ENCODE data around the gene MAD1L1. TPM values are rescaled to one million over a fixed set of nuclear protein-coding genes. Genes with fewer than 3 reads are reported as not detected.

The MAD1L1 gene
- total RNA-seq, 2 donors from 2014 or later, result 46.7 to 66.0 TPM

- ATAC-seq (replicated peaks), result no peak
- Mint-ChIP-seq H3K9me3 (no peaks in the 10 kb centered on the region), H3K27ac (no peak overlapping the region), H3K4me3 (peak overlapping the region; percentile 28), H3K36me3 (ENCODE audit: low read depth) (peaks cover 17% of the 10 kb centered on the region), H3K27me3 (no peaks in the 10 kb centered on the region), H3K4me1 (peaks cover 51% of the 10 kb centered on the region)
Measured at GRCh38 chr7:1923409-1924257, 309.1 kb downstream of the MAD1L1 start.

GRCh38 chr7:1922870-1923236, 309.9 kb downstream of the MAD1L1 start:
- Mint-ChIP-seq H3K4me3 (no peak overlapping the region), H3K27me3 (no peaks in the 10 kb centered on the region), H3K9me3 (no peaks in the 10 kb centered on the region), H3K4me1 (peaks cover 46% of the 10 kb centered on the region), H3K36me3 (ENCODE audit: low read depth) (peaks cover 17% of the 10 kb centered on the region), H3K27ac (no peak overlapping the region)
- ATAC-seq (replicated peaks), result no peak

- H3K4me3 Mint-ChIP-seq, result peak overlapping the region; percentile 48
- peak; percentile 31 for ATAC-seq (replicated peaks)
- peaks cover 17% of the 10 kb centered on the region for H3K36me3 Mint-ChIP-seq (ENCODE audit: low read depth)
- H3K27me3 Mint-ChIP-seq, result no peaks in the 10 kb centered on the region
- no peaks in the 10 kb centered on the region for H3K9me3 Mint-ChIP-seq
- no peak overlapping the region for H3K27ac Mint-ChIP-seq
- peaks cover 42% of the 10 kb centered on the region for H3K4me1 Mint-ChIP-seq
Measured at GRCh38 chr7:1922071-1922869, 310.5 kb downstream of the MAD1L1 start.

- H3K4me1 Mint-ChIP-seq, result peaks cover 28% of the 10 kb centered on the region
- no peaks in the 10 kb centered on the region for H3K9me3 Mint-ChIP-seq
- H3K4me3 Mint-ChIP-seq, result peak overlapping the region; percentile 76
- no peaks in the 10 kb centered on the region for H3K27me3 Mint-ChIP-seq
- H3K27ac Mint-ChIP-seq, result no peak overlapping the region
- no peak for ATAC-seq (replicated peaks)
- peaks cover 17% of the 10 kb centered on the region for H3K36me3 Mint-ChIP-seq (ENCODE audit: low read depth)
Measured at GRCh38 chr7:1920881-1921280, 311.9 kb downstream of the MAD1L1 start.

- H3K36me3 Mint-ChIP-seq (ENCODE audit: low read depth), result peaks cover 17% of the 10 kb centered on the region
- H3K9me3 Mint-ChIP-seq, result no peaks in the 10 kb centered on the region
- peak; percentile 75 for ATAC-seq (replicated peaks)
- H3K4me1 Mint-ChIP-seq, result peaks cover 23% of the 10 kb centered on the region
- peak overlapping the region; percentile 76 for H3K4me3 Mint-ChIP-seq
- no peak overlapping the region for H3K27ac Mint-ChIP-seq
- no peaks in the 10 kb centered on the region for H3K27me3 Mint-ChIP-seq
Measured at GRCh38 chr7:1920266-1920681, 312.5 kb downstream of the MAD1L1 start.

GRCh38 chr7:1919539-1920265, 313.0 kb downstream of the MAD1L1 start:
- Mint-ChIP-seq H3K9me3 (no peaks in the 10 kb centered on the region), H3K4me1 (peaks cover 23% of the 10 kb centered on the region), H3K27me3 (no peaks in the 10 kb centered on the region), H3K36me3 (ENCODE audit: low read depth) (peaks cover 17% of the 10 kb centered on the region), H3K4me3 (peak overlapping the region; percentile 76), H3K27ac (no peak overlapping the region)
- ATAC-seq (replicated peaks), result peak; percentile 2

GRCh38 chr7:1918881-1919525, 313.7 kb downstream of the MAD1L1 start:
- no peaks in the 10 kb centered on the region for H3K9me3 Mint-ChIP-seq
- peaks cover 17% of the 10 kb centered on the region for H3K4me1 Mint-ChIP-seq
- peaks cover 12% of the 10 kb centered on the region for H3K36me3 Mint-ChIP-seq (ENCODE audit: low read depth)
- H3K4me3 Mint-ChIP-seq, result no peak overlapping the region
- H3K27me3 Mint-ChIP-seq, result no peaks in the 10 kb centered on the region
- H3K27ac Mint-ChIP-seq, result no peak overlapping the region
- no peak for ATAC-seq (replicated peaks)

- H3K4me3 Mint-ChIP-seq, result no peak overlapping the region
- H3K27ac Mint-ChIP-seq, result no peak overlapping the region
- no peak for ATAC-seq (replicated peaks)
- H3K27me3 Mint-ChIP-seq, result no peaks in the 10 kb centered on the region
- peaks cover 8% of the 10 kb centered on the region for H3K36me3 Mint-ChIP-seq (ENCODE audit: low read depth)
- H3K4me1 Mint-ChIP-seq, result peaks cover 15% of the 10 kb centered on the region
- H3K9me3 Mint-ChIP-seq, result no peaks in the 10 kb centered on the region
Measured at GRCh38 chr7:1918063-1918645, 314.6 kb downstream of the MAD1L1 start.

- no peak overlapping the region for H3K27ac Mint-ChIP-seq
Measured at GRCh38 chr7:1917221-1918062, 315.3 kb downstream of the MAD1L1 start.

GRCh38 chr7:1916601-1916970, 316.2 kb downstream of the MAD1L1 start:
- peaks cover under 1% of the 10 kb centered on the region for H3K36me3 Mint-ChIP-seq (ENCODE audit: low read depth)
- H3K27me3 Mint-ChIP-seq, result no peaks in the 10 kb centered on the region
- no peak overlapping the region for H3K27ac Mint-ChIP-seq
- no peaks in the 10 kb centered on the region for H3K9me3 Mint-ChIP-seq
- H3K4me1 Mint-ChIP-seq, result peaks cover 15% of the 10 kb centered on the region
- no peak for ATAC-seq (replicated peaks)
- no peak overlapping the region for H3K4me3 Mint-ChIP-seq

More at GRCh38 chr7:1917221-1918062, 315.3 kb downstream of the MAD1L1 start:
- no peaks in the 10 kb centered on the region for H3K27me3 Mint-ChIP-seq
- H3K4me1 Mint-ChIP-seq, result peaks cover 15% of the 10 kb centered on the region
- H3K4me3 Mint-ChIP-seq, result no peak overlapping the region
- H3K9me3 Mint-ChIP-seq, result no peaks in the 10 kb centered on the region
- peaks cover 8% of the 10 kb centered on the region for H3K36me3 Mint-ChIP-seq (ENCODE audit: low read depth)
- ATAC-seq (replicated peaks), result no peak

- Mint-ChIP-seq H3K27ac (no peak overlapping the region), H3K4me1 (peaks cover 15% of the 10 kb centered on the region), H3K4me3 (no peak overlapping the region), H3K36me3 (ENCODE audit: low read depth) (no peaks in the 10 kb centered on the region), H3K9me3 (no peaks in the 10 kb centered on the region), H3K27me3 (no peaks in the 10 kb centered on the region)
- no peak for ATAC-seq (replicated peaks)
Measured at GRCh38 chr7:1915956-1916600, 316.7 kb downstream of the MAD1L1 start.

GRCh38 chr7:1915326-1915725, 317.4 kb downstream of the MAD1L1 start:
- H3K4me1 Mint-ChIP-seq, result peaks cover 10% of the 10 kb centered on the region
- H3K27ac Mint-ChIP-seq, result no peak overlapping the region
- no peaks in the 10 kb centered on the region for H3K27me3 Mint-ChIP-seq
- no peak overlapping the region for H3K4me3 Mint-ChIP-seq
- H3K9me3 Mint-ChIP-seq, result no peaks in the 10 kb centered on the region
- ATAC-seq (replicated peaks), result no peak
- H3K36me3 Mint-ChIP-seq (ENCODE audit: low read depth), result no peaks in the 10 kb centered on the region

GRCh38 chr7:1914743-1915142, 318.0 kb downstream of the MAD1L1 start:
- Mint-ChIP-seq H3K36me3 (ENCODE audit: low read depth) (no peaks in the 10 kb centered on the region), H3K27me3 (no peaks in the 10 kb centered on the region), H3K4me1 (peaks cover 4% of the 10 kb centered on the region), H3K27ac (no peak overlapping the region), H3K4me3 (no peak overlapping the region), H3K9me3 (no peaks in the 10 kb centered on the region)
- ATAC-seq (replicated peaks), result no peak

All from activated T-helper 17 cell treated with anti-CD3 and anti-CD28 coated beads, Interleukin-2, amount 50 U/mL, for 72 hours (primary cell).